A549 (cell line): ENCODE measurements around the gene BCAS1. TPM values are rescaled to one million over a fixed set of nuclear protein-coding genes. Genes with fewer than 3 reads are reported as not detected.

Experiments used
- ATAC-seq, 2 experiments: fragments of 200-7000 bp in 1 of 2; fragments of >200 bp in 1 of 2; cut with Nextera tagmentation in 1 of 2; cut with Tn5 transposase in 1 of 2; 3 replicates each; pipeline versions ENCODE4 v1.8.0 to v1.9.1; 2018 to 2020; ENCODE audit warnings: mild to moderate bottlenecking in 1 of 2, moderate library complexity in 1 of 2
- CTCF ChIA-PET: fragments of 300-600 bp; sonication (Branson Sonifier 250); formaldehyde crosslinking; extraction: SDS; loops from one replicate; lab custom pipeline; 2021; ENCODE audit warnings: antibody characterized with exemption, inconsistent platforms; lab: Yijun Ruan, JAX
- POLR2A ChIA-PET: fragments of 350-600 bp; formaldehyde crosslinking; extraction: SDS; loops from one replicate; lab custom pipeline; 2021; ENCODE audit warnings: antibody characterized with exemption, inconsistent platforms; lab: Yijun Ruan, JAX
- DNase-seq, 2 experiments: peaks; one replicate each; pipeline versions ENCODE4 v3.0.0 to v3.0.0-alpha.2; 2011 to 2016; ENCODE audit warnings: low read depth in 1 of 2, low spot score in 1 of 2
- FAIRE-seq: peaks from 2 replicates; lab custom pipeline; 2011; peaks lifted over from hg19 to GRCh38; lab: Jason Lieb, UNC
- H3K27ac ChIP-seq, 2 experiments: fragments of >200 bp; sonication (Bioruptor Twin); formaldehyde crosslinking; 3 replicates each; pipeline ENCODE4 v1.5.1; 2016 to 2017
- H3K4me1 ChIP-seq: fragments of >200 bp; sonication (Bioruptor Twin); formaldehyde crosslinking; 3 replicates; pipeline ENCODE4 v1.6.1; 2016
- H3K4me2 ChIP-seq: fragments of >200 bp; sonication (Bioruptor Twin); formaldehyde crosslinking; 3 replicates; pipeline ENCODE4 v1.6.1; 2016
- H3K4me3 ChIP-seq: fragments of >200 bp; sonication (Bioruptor Twin); formaldehyde crosslinking; 3 replicates; pipeline ENCODE4 v1.5.1; 2016
- H3K9me3 ChIP-seq: fragments of >200 bp; sonication (Bioruptor Twin); formaldehyde crosslinking; 3 replicates; pipeline ENCODE4 v1.6.1; 2016
- ATOH8 ChIP-seq: fragments of 250-450 bp; sonication (Bioruptor Pico); IDR thresholded peaks from 2 replicates; pipeline ENCODE4 v1.5.0; 2020; ENCODE audit warnings: low read depth, mild to moderate bottlenecking, moderate library complexity
- CBX2 ChIP-seq: fragments of 200-600 bp; sonication (generic); IDR thresholded peaks from 2 replicates; pipeline ENCODE4 v1.6.1; 2016; ENCODE audit warnings: low read depth, mild to moderate bottlenecking, borderline replicate concordance
- EHF ChIP-seq: fragments of 250-450 bp; sonication (Bioruptor Pico); IDR thresholded peaks from 2 replicates; pipeline ENCODE4 v1.5.0; 2020; ENCODE audit warnings: mild to moderate bottlenecking
- EHMT2 ChIP-seq: fragments of 200-600 bp; sonication (generic); IDR thresholded peaks from 2 replicates; pipeline ENCODE4 v1.6.1; 2016; ENCODE audit warnings: antibody characterized with exemption, low read depth, mild to moderate bottlenecking, moderate library complexity
- EP300 ChIP-seq, 2 experiments: fragments of >200 bp; sonication (Bioruptor Twin); formaldehyde crosslinking; IDR thresholded peaks; 2 replicates in 1 of 2; 3 replicates in 1 of 2; pipeline ENCODE4 v1.6.1; 2016 to 2017
- FOSL2 ChIP-seq, 2 experiments: fragments of 450-650 bp in 1 of 2; fragments of >200 bp in 1 of 2; sonication (Bioruptor Twin) in 1 of 2; formaldehyde crosslinking; IDR thresholded peaks; 2 replicates each; pipeline versions ENCODE4 v1.5.0 to v1.6.1; 2016 to 2020; ENCODE audit warnings: mild to moderate bottlenecking in 1 of 2, moderate library complexity in 1 of 2
- FOXS1 ChIP-seq: fragments of 250-450 bp; sonication (Bioruptor Pico); IDR thresholded peaks from 2 replicates; pipeline ENCODE4 v1.5.0; 2020; ENCODE audit warnings: mild to moderate bottlenecking, moderate library complexity
- HDAC2 ChIP-seq: fragments of 200-600 bp; sonication (generic); IDR thresholded peaks from 2 replicates; pipeline ENCODE4 v1.6.1; 2016
- HES2 ChIP-seq: fragments of >200 bp; sonication (Bioruptor Twin); formaldehyde crosslinking; IDR thresholded peaks from 2 replicates; pipeline ENCODE4 v1.6.1; 2016
- HEYL ChIP-seq: fragments of 250-450 bp; sonication (Bioruptor Pico); IDR thresholded peaks from 2 replicates; pipeline ENCODE4 v1.8.0; 2021; ENCODE audit warnings: mild to moderate bottlenecking, moderate library complexity
- HOXB13 ChIP-seq: fragments of 250-450 bp; sonication (Bioruptor Pico); IDR thresholded peaks from 2 replicates; pipeline ENCODE4 v1.5.0; 2020; ENCODE audit warnings: low read depth, mild to moderate bottlenecking, moderate library complexity
- HOXB5 ChIP-seq: fragments of 250-450 bp; sonication (Bioruptor Pico); IDR thresholded peaks from 2 replicates; pipeline ENCODE4 v1.5.0; 2020; ENCODE audit warnings: mild to moderate bottlenecking, moderate library complexity
- JUN ChIP-seq, 2 experiments: fragments of >200 bp; sonication (Bioruptor Twin); formaldehyde crosslinking; IDR thresholded peaks; 2 replicates in 1 of 2; 3 replicates in 1 of 2; pipeline ENCODE4 v1.6.1; 2016 to 2017
- JUNB ChIP-seq: fragments of >200 bp; sonication (Bioruptor Twin); formaldehyde crosslinking; IDR thresholded peaks from 2 replicates; pipeline ENCODE4 v1.6.1; 2016
- KDM1A ChIP-seq: fragments of 200-600 bp; sonication (generic); IDR thresholded peaks from 2 replicates; pipeline ENCODE4 v1.6.1; 2016; ENCODE audit warnings: low read depth, mild to moderate bottlenecking
- KDM5A ChIP-seq: fragments of 200-600 bp; sonication (generic); IDR thresholded peaks from 2 replicates; pipeline ENCODE4 v1.6.1; 2016; ENCODE audit warnings: antibody characterized with exemption, mild to moderate bottlenecking
- NR3C1 ChIP-seq: fragments of >200 bp; sonication (Bioruptor Twin); formaldehyde crosslinking; IDR thresholded peaks from 3 replicates; pipeline ENCODE4 v1.6.1; 2017
- PHF8 ChIP-seq: fragments of 200-600 bp; sonication (generic); IDR thresholded peaks from 2 replicates; pipeline ENCODE4 v1.6.1; 2016; ENCODE audit warnings: low read depth, mild to moderate bottlenecking, antibody characterized with exemption, moderate library complexity, borderline replicate concordance
- POLR2AphosphoS2 ChIP-seq: conservative IDR thresholded peaks from 2 replicates; pipeline ENCODE4 v1.6.1; 2012; ENCODE audit warnings: low read length, improper control_type of control experiment, inconsistent platforms
- RCOR1 ChIP-seq: fragments of 150-350 bp; IDR thresholded peaks from 2 replicates; pipeline ENCODE4 v1.6.1; 2014; ENCODE audit warnings: antibody characterized with exemption, low read length, low read depth
- REST ChIP-seq: fragments of 200-600 bp; sonication (generic); IDR thresholded peaks from 2 replicates; pipeline ENCODE4 v1.6.1; 2016; ENCODE audit warnings: antibody characterized with exemption, mild to moderate bottlenecking, moderate library complexity
- RFX5 ChIP-seq: fragments of 450-650 bp; IDR thresholded peaks from 2 replicates; pipeline ENCODE4 v1.7.1; 2014; ENCODE audit warnings: antibody characterized with exemption, mild to moderate bottlenecking, moderate library complexity
- RNF2 ChIP-seq: fragments of 200-600 bp; sonication (generic); IDR thresholded peaks from 2 replicates; pipeline ENCODE4 v1.6.1; 2016; ENCODE audit warnings: low read depth, mild to moderate bottlenecking, antibody characterized with exemption, moderate library complexity, borderline replicate concordance
- SMC3 ChIP-seq: fragments of >200 bp; sonication (Bioruptor Twin); formaldehyde crosslinking; IDR thresholded peaks from 3 replicates; pipeline ENCODE4 v1.6.1; 2018; ENCODE audit warnings: inconsistent platforms
- SREBF2 ChIP-seq: fragments of 450-650 bp; IDR thresholded peaks from 2 replicates; pipeline ENCODE4 v1.6.1; 2014; ENCODE audit warnings: mild to moderate bottlenecking, moderate library complexity
- ZC3H11A ChIP-seq: fragments of 450-650 bp; IDR thresholded peaks from 2 replicates; pipeline ENCODE4 v1.6.1; 2014; ENCODE audit warnings: antibody characterized with exemption, mild to moderate bottlenecking
- ZSCAN20 ChIP-seq: fragments of 250-450 bp; sonication (Bioruptor Pico); IDR thresholded peaks from 2 replicates; pipeline ENCODE4 v1.8.0; 2022; ENCODE audit warnings: mild to moderate bottlenecking, moderate library complexity
- WGBS: methylation state at CpG from one replicate; pipeline ENCODE4 v1.1.6; 2017; ENCODE audit errors: missing lambda C conversion rate; 5-methylcytosine and 5-hydroxymethylcytosine counted together
- polyA plus RNA-seq, 4 experiments: library from polyadenylated mRNA; depleted of rRNA in 3 of 4; stranded (reverse); fragments of >200 nt; fragmentation: RNase III in 1 of 4; extraction: RNeasy Plus Mini Kit Qiagen cat#74134 plus additional on column Dnase treatment in 1 of 4; gene quantifications; 2 replicates in 3 of 4; 3 replicates in 1 of 4; pipeline ENCODE4 v1.2.3, GENCODE V29; 2011 to 2017
- TF ChIP-seq, protein P1 (sequence below): fragments of 250-450 bp; sonication (Bioruptor Pico); IDR thresholded peaks from 2 replicates; pipeline ENCODE4 v1.5.0; 2021; ENCODE audit warnings: mild to moderate bottlenecking, moderate library complexity, borderline replicate concordance
- TF ChIP-seq, protein P2 (sequence below): fragments of 150-350 bp; IDR thresholded peaks from 2 replicates; pipeline ENCODE4 v1.6.1; 2014; ENCODE audit warnings: low read depth, mild to moderate bottlenecking, low read length
- TF ChIP-seq, protein P3 (sequence below): fragments of 450-650 bp; IDR thresholded peaks from 2 replicates; pipeline ENCODE4 v1.6.1; 2014; ENCODE audit warnings: antibody characterized with exemption

Gene BCAS1
- polyA plus RNA-seq, 2 of the 4 experiments (the other 2 are of a cell fraction): 1.4 to 3.9 TPM

DNA sequence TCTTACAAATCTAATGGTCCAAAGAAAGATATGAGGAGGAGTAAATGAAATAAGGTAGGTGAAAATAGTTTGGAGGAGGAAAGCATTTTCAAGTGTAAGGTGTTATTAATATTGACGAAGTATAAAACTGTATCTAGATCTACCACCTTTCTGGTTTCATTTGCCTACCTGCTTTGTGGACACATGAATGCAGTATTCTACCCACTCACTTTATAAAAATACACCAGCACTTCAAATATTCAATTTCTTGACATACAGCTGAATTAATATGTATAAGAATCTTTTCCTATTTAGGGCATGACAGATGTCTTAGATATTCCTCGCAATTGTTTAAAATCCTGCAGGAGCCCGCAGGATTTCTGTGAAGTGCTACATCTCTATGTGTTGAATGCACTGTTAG, 108.0 kb downstream of the BCAS1 start:
- CTCF ChIA-PET: no interaction called here

DNA sequence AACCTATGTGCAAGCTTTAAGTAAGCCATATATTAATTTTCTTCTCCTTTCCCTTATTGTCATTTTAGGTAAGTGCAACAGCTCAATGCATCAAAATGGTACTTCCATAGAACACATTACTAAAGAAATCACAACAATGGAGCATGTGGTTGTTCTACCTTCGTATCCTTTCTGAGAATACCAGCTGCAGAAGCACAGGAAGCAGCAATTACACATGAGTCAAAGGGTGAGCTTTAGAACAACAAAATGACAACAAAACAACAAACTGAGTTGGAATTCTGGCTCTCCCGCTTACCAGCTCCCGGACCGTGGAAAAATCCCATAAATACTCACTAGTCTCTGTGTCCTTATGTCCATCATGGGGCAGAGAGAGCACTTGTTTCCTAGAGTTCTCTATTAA, 108.9 kb downstream of the BCAS1 start:
- WGBS: 78% methylated on average over 4 of the region's 4 CpGs
- DNase-seq (no peak), ATAC-seq (no peak), FAIRE-seq (no peak)
- CTCF ChIA-PET: interaction anchor here (0.6 kb wide), 1 partner anchor 101 kb away, joined by 3 read pairs; no protein-coding TSS in a partner anchor
- POLR2A ChIA-PET: no interaction called here
- Histone ChIP-seq H3K4me2 (no peak overlapping the region), H3K4me3 (no peak overlapping the region), H3K9me3 (no peaks in the 10 kb centered on the region), H3K27ac (no peak overlapping the region), H3K4me1 (peaks cover 7% of the 10 kb centered on the region; the same call in 2 of the 3 replicates)
- TF ChIP-seq JUN (IDR thresholded peaks at IDR 0.05) (no peak), CBX2 (no peak), HOXB13 (CRISPR knock-in tag) (no peak), JUNB (no peak), HOXB5 (CRISPR knock-in tag) (no peak), ATOH8 (no peak), ZSCAN20 (CRISPR knock-in tag) (no peak), KDM5A (no peak), HEYL (CRISPR knock-in tag) (no peak), SREBF2 (no peak), RNF2 (no peak), NR3C1 (no peak)
- TF ChIP-seq, protein P1, sequence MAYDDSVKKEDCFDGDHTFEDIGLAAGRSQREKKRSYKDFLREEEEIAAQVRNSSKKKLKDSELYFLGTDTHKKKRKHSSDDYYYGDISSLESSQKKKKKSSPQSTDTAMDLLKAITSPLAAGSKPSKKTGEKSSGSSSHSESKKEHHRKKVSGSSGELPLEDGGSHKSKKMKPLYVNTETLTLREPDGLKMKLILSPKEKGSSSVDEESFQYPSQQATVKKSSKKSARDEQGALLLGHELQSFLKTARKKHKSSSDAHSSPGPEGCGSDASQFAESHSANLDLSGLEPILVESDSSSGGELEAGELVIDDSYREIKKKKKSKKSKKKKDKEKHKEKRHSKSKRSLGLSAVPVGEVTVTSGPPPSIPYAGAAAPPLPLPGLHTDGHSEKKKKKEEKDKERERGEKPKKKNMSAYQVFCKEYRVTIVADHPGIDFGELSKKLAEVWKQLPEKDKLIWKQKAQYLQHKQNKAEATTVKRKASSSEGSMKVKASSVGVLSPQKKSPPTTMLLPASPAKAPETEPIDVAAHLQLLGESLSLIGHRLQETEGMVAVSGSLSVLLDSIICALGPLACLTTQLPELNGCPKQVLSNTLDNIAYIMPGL (CRISPR knock-in tag): no peak

More for the DNA sequence above, 108.0 kb downstream of the BCAS1 start:
- Histone ChIP-seq H3K9me3 (no peaks in the 10 kb centered on the region), H3K4me2 (no peak overlapping the region), H3K4me3 (no peak overlapping the region), H3K27ac (no peak overlapping the region), H3K4me1 (peaks cover 7% of the 10 kb centered on the region; the same call in 2 of the 3 replicates)
- POLR2A ChIA-PET: no interaction called here
- DNase-seq (no peak), ATAC-seq (no peak), FAIRE-seq (no peak)
- WGBS: 86% methylated on average over 3 of the region's 3 CpGs
- TF ChIP-seq RCOR1 (no peak), REST (no peak), EHMT2 (no peak), CBX2 (no peak), ZC3H11A (no peak), EP300 (IDR thresholded peaks at IDR 0.05) (no peak), FOSL2 (IDR thresholded peaks at IDR 0.05) (no peak), FOSL2 (CRISPR knock-in tag; IDR thresholded peaks at IDR 0.05) (no peak), SMC3 (no peak), KDM1A (no peak), EHF (no peak), HES2 (no peak), RNF2 (no peak), RFX5 (no peak), FOXS1 (CRISPR knock-in tag) (no peak), POLR2AphosphoS2 (no peak), HOXB13 (CRISPR knock-in tag) (no peak), PHF8 (no peak), HDAC2 (no peak)
- TF ChIP-seq, protein P2, sequence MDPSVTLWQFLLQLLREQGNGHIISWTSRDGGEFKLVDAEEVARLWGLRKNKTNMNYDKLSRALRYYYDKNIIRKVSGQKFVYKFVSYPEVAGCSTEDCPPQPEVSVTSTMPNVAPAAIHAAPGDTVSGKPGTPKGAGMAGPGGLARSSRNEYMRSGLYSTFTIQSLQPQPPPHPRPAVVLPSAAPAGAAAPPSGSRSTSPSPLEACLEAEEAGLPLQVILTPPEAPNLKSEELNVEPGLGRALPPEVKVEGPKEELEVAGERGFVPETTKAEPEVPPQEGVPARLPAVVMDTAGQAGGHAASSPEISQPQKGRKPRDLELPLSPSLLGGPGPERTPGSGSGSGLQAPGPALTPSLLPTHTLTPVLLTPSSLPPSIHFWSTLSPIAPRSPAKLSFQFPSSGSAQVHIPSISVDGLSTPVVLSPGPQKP: no peak
- TF ChIP-seq, protein P3, sequence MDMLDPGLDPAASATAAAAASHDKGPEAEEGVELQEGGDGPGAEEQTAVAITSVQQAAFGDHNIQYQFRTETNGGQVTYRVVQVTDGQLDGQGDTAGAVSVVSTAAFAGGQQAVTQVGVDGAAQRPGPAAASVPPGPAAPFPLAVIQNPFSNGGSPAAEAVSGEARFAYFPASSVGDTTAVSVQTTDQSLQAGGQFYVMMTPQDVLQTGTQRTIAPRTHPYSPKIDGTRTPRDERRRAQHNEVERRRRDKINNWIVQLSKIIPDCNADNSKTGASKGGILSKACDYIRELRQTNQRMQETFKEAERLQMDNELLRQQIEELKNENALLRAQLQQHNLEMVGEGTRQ: no peak
- TF ChIP-seq, all 56 proteins: peak for 0
